GM12878 (cell line): Measurements from ENCODE around the gene PLA2G1B. TPM values are rescaled to one million over a fixed set of nuclear protein-coding genes. Genes with fewer than 3 reads are reported as not detected.

ENCODE experiments used
- ATAC-seq: fragments of 200-7000 bp; cut with Tn5 transposase; 3 replicates; pipeline ENCODE4 v1.9.1; 2020; ENCODE audit warnings: mild to moderate bottlenecking, moderate library complexity
- BruUV-seq: library from RNA; stranded (reverse); fragments of 400-500 nt; replicated peaks from 2 replicates; lab custom pipeline; 2021; lab: Mats Ljungman, UMichigan
- CTCF ChIA-PET: fragments of 300-600 bp; sonication (Branson Sonifier 250); formaldehyde crosslinking; extraction: SDS; loops from one replicate; lab custom pipeline; 2021; ENCODE audit warnings: inconsistent platforms; lab: Yijun Ruan, JAX
- POLR2A ChIA-PET: fragments of 350-600 bp; formaldehyde crosslinking; extraction: SDS; loops from one replicate; lab custom pipeline; 2021; ENCODE audit warnings: inconsistent platforms; lab: Charles Lee
- RAD21 ChIA-PET: fragments of 300-600 bp; sonication (Branson Sonifier 250); formaldehyde crosslinking; loops from one replicate; lab custom pipeline; 2023; ENCODE audit warnings: antibody characterized with exemption; ENCODE audit not compliant: unreplicated experiment; lab: Charles Lee
- SMC1A ChIA-PET: fragments of 300-600 bp; sonication (Branson Sonifier 250); formaldehyde crosslinking; loops from one replicate; lab custom pipeline; 2023; ENCODE audit not compliant: unreplicated experiment, uncharacterized antibody; lab: Charles Lee
- DNase-seq: peaks from one replicate; pipeline ENCODE4 v3.0.0-alpha.2; 2011; ENCODE audit warnings: low read depth, low spot score
- FAIRE-seq: peaks from 3 replicates; lab custom pipeline; 2011; peaks lifted over from hg19 to GRCh38; lab: Jason Lieb, UNC
- H2AFZ ChIP-seq: 2 replicates; pipeline ENCODE4 v1.6.0; 2011; ENCODE audit warnings: low read depth, low read length, control low read depth; ENCODE audit not compliant: control insufficient read depth
- H3K27ac ChIP-seq: 2 replicates; pipeline ENCODE4 v1.5.1; 2011; ENCODE audit warnings: control low read depth; ENCODE audit not compliant: control insufficient read depth, insufficient read depth
- H3K27me3 ChIP-seq, 2 experiments: replicated peaks in 1 of 2; 2 replicates each; pipeline versions ENCODE4 v1.6.0 to v1.6.1; 2011; ENCODE audit warnings: low read length in 1 of 2; ENCODE audit not compliant: control insufficient read depth in 2 of 2, insufficient read depth in 2 of 2
- H3K36me3 ChIP-seq, 2 experiments: 2 replicates each; pipeline ENCODE4 v1.5.1; 2011; ENCODE audit warnings: low read length in 1 of 2; ENCODE audit not compliant: control insufficient read depth in 2 of 2, insufficient read depth in 2 of 2
- H3K4me1 ChIP-seq: 2 replicates; pipeline ENCODE4 v1.6.1; 2011; ENCODE audit warnings: mild to moderate bottlenecking, low read length, moderate library complexity, mixed read lengths; ENCODE audit not compliant: control insufficient read depth, insufficient read depth
- H3K4me2 ChIP-seq: 2 replicates; pipeline ENCODE4 v1.6.0; 2011; ENCODE audit warnings: control low read depth; ENCODE audit not compliant: control insufficient read depth, insufficient read depth
- H3K4me3 ChIP-seq: fragments of 200-600 bp; sonication (generic); 2 replicates; pipeline ENCODE4 v1.5.1; 2016
- H3K79me2 ChIP-seq: 2 replicates; pipeline ENCODE4 v1.6.0; 2011; ENCODE audit warnings: low read length; ENCODE audit not compliant: control insufficient read depth, insufficient read depth
- H3K9ac ChIP-seq: 2 replicates; pipeline ENCODE4 v1.8.0; 2011; ENCODE audit warnings: low read length, control low read depth, mixed read lengths; ENCODE audit not compliant: control insufficient read depth, insufficient read depth
- H3K9me3 ChIP-seq: replicated peaks from 3 replicates; pipeline ENCODE4 v1.5.1; 2011; ENCODE audit warnings: mild to moderate bottlenecking, low read length; ENCODE audit not compliant: control insufficient read depth, insufficient read depth
- H4K20me1 ChIP-seq: 2 replicates; pipeline ENCODE4 v1.6.0; 2011; ENCODE audit not compliant: control insufficient read depth, insufficient read depth
- BHLHE40 ChIP-seq, 2 experiments: fragments of 450-650 bp in 1 of 2; IDR thresholded peaks; 2 replicates each; pipeline ENCODE4 v1.6.1; 2011 to 2017; ENCODE audit warnings: low read depth in 2 of 2, borderline replicate concordance in 1 of 2, improper control_type of control experiment in 1 of 2, low read length in 1 of 2, mild to moderate bottlenecking in 1 of 2
- CEBPB ChIP-seq, 2 experiments: fragments of 150-350 bp in 1 of 2; IDR thresholded peaks; 2 replicates each; pipeline ENCODE4 v1.6.1; 2012 to 2014; ENCODE audit warnings: low read depth in 2 of 2, low read length in 2 of 2, borderline replicate concordance in 1 of 2, inconsistent platforms in 1 of 2
- EP300 ChIP-seq, 2 experiments: fragments of 150-350 bp in 1 of 2; IDR thresholded peaks; 2 replicates each; pipeline ENCODE4 v1.6.1; 2011 to 2012; ENCODE audit warnings: low read depth in 2 of 2, low read length in 2 of 2, borderline replicate concordance in 1 of 2, improper control_type of control experiment in 1 of 2, inconsistent platforms in 1 of 2; ENCODE audit not compliant: control insufficient read depth in 1 of 2
- KAT2A ChIP-seq: conservative IDR thresholded peaks from 2 replicates; pipeline ENCODE4 v1.6.1; 2011; ENCODE audit warnings: low read depth, low read length; ENCODE audit not compliant: control insufficient read depth
- MXI1 ChIP-seq: fragments of 150-350 bp; IDR thresholded peaks from 2 replicates; pipeline ENCODE4 v1.6.1; 2011; ENCODE audit warnings: low read depth, mild to moderate bottlenecking, inconsistent platforms, low read length, improper control_type of control experiment
- NFIC ChIP-seq: IDR thresholded peaks from 2 replicates; pipeline ENCODE4 v1.6.1; 2012; ENCODE audit warnings: low read depth, mild to moderate bottlenecking, inconsistent platforms, low read length, moderate library complexity
- PAX5 ChIP-seq: IDR thresholded peaks from 2 replicates; pipeline ENCODE4 v1.6.1; 2011; ENCODE audit warnings: low read depth, low read length, borderline replicate concordance
- SMARCA5 ChIP-seq: fragments of 450-650 bp; IDR thresholded peaks from 2 replicates; pipeline ENCODE4 v1.6.1; 2017; ENCODE audit warnings: mild to moderate bottlenecking
- WRNIP1 ChIP-seq: IDR thresholded peaks from 2 replicates; pipeline ENCODE4 v1.6.1; 2011; ENCODE audit warnings: low read depth, low read length, improper control_type of control experiment, borderline replicate concordance
- ZNF274 ChIP-seq: IDR thresholded peaks from one replicate; pipeline ENCODE4 v1.8.0; 2011; ENCODE audit not compliant: insufficient read length, insufficient read depth
- WGBS: methylation state at CpG from one replicate; pipeline ENCODE4 v1.1.6; 2016; ENCODE audit warnings: low lambda C conversion rate; ENCODE audit not compliant: insufficient replicate concordance, insufficient coverage; ENCODE audit errors: missing lambda C conversion rate; 5-methylcytosine and 5-hydroxymethylcytosine counted together
- in situ Hi-C: fragments of 300-500 bp; cut with MboI; formaldehyde crosslinking; loops from 9 replicates; pipeline ENCODE4 v1.14.3; 2018; ENCODE audit warnings: mixed read lengths
- intact Hi-C: fragments of 100-400 bp; cut with micrococcal nuclease; formaldehyde crosslinking; loops from one replicate; pipeline ENCODE4 v1.14.2; 2022; ENCODE audit not compliant: unreplicated experiment
- polyA plus RNA-seq, 11 experiments: library from polyadenylated mRNA; depleted of rRNA in 4 of 11; unstranded in 6 of 11; stranded (reverse) in 5 of 11; fragments of >200 nt; fragmentation: Nextera tagmentation in 4 of 11; fragmentation: Illumina TruSeq in 1 of 11; extraction: Ambion mirVana in 4 of 11; extraction: Trizol in 1 of 11; gene quantifications; 1 replicate in 1 of 11; 2 replicates in 10 of 11; pipeline versions ENCODE4 v1.2.1 to v1.2.3, GENCODE V29; 2011 to 2016; ENCODE audit warnings: inconsistent platforms in 2 of 11, missing spikeins in 2 of 11, low read depth in 1 of 11
- total RNA-seq, 4 experiments: library from RNA; depleted of rRNA in 3 of 4; stranded (reverse); fragments of >200 nt in 3 of 4; fragmentation: Illumina TruSeq in 1 of 4; extraction: Trizol in 1 of 4; gene quantifications; 2 replicates each; pipeline versions ENCODE4 v1.2.1 to v1.2.3, GENCODE V29; 2013 to 2021
- TF ChIP-seq, protein P1 (sequence below): IDR thresholded peaks from 2 replicates; pipeline ENCODE4 v1.6.1; 2011; ENCODE audit warnings: low read depth, low read length, improper control_type of control experiment, borderline replicate concordance
- TF ChIP-seq, protein P2 (sequence below): fragments of 450-650 bp; IDR thresholded peaks from 2 replicates; pipeline ENCODE4 v1.6.1; 2017; ENCODE audit warnings: mild to moderate bottlenecking, moderate library complexity
- TF ChIP-seq, protein P3 (sequence below): fragments of 450-650 bp; IDR thresholded peaks from 2 replicates; pipeline ENCODE4 v1.6.1; 2016; ENCODE audit warnings: mild to moderate bottlenecking

PLA2G1B gene
- total and polyA plus RNA-seq, 10 of the 15 experiments (the other 5 are each of a cell fraction or from before 2014, with no cell fraction given) = not detected

DNA sequence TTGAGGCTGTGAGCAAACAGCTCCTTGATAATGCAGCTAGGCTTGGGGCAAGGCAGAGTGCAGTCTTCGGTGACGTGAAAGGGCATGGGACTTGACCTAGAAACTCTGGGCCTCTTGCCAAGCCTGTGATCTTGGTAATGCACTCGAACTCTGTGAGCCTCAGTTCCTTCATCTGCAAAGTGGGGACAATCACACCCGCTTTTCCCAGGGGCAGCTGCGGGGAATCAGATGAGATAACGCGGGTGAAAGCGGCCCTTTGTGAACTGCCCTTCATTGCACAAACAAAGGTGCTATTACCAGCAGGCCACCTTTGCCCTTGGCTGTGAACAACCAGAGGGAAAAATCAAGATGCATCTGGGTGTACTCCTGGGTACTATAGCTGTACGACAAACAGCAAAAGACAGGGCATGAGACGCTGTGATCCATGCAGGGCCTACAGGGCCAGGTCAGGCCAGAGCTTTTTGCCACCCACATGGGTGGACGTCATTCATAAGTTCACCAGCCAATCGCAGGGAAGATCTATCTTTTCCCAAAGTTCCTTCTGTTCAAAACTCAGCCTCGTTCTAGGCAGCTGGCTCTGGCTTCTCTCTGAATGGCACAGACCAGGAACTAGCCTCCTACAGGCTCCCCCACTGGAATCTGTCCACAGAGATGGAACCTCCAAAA lies 38.2 kb upstream of the PLA2G1B start:
- BruUV-seq = no TSS peak
- TF ChIP-seq, protein P1, sequence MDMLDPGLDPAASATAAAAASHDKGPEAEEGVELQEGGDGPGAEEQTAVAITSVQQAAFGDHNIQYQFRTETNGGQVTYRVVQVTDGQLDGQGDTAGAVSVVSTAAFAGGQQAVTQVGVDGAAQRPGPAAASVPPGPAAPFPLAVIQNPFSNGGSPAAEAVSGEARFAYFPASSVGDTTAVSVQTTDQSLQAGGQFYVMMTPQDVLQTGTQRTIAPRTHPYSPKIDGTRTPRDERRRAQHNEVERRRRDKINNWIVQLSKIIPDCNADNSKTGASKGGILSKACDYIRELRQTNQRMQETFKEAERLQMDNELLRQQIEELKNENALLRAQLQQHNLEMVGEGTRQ = no peak
- no peak for TF ChIP-seq BHLHE40 (IDR thresholded peaks at IDR 0.05; ENCODE audit: borderline replicate concordance in 1 of 2, low read depth in 2 of 2, low read length in 1 of 2)
- TF ChIP-seq, protein P2, sequence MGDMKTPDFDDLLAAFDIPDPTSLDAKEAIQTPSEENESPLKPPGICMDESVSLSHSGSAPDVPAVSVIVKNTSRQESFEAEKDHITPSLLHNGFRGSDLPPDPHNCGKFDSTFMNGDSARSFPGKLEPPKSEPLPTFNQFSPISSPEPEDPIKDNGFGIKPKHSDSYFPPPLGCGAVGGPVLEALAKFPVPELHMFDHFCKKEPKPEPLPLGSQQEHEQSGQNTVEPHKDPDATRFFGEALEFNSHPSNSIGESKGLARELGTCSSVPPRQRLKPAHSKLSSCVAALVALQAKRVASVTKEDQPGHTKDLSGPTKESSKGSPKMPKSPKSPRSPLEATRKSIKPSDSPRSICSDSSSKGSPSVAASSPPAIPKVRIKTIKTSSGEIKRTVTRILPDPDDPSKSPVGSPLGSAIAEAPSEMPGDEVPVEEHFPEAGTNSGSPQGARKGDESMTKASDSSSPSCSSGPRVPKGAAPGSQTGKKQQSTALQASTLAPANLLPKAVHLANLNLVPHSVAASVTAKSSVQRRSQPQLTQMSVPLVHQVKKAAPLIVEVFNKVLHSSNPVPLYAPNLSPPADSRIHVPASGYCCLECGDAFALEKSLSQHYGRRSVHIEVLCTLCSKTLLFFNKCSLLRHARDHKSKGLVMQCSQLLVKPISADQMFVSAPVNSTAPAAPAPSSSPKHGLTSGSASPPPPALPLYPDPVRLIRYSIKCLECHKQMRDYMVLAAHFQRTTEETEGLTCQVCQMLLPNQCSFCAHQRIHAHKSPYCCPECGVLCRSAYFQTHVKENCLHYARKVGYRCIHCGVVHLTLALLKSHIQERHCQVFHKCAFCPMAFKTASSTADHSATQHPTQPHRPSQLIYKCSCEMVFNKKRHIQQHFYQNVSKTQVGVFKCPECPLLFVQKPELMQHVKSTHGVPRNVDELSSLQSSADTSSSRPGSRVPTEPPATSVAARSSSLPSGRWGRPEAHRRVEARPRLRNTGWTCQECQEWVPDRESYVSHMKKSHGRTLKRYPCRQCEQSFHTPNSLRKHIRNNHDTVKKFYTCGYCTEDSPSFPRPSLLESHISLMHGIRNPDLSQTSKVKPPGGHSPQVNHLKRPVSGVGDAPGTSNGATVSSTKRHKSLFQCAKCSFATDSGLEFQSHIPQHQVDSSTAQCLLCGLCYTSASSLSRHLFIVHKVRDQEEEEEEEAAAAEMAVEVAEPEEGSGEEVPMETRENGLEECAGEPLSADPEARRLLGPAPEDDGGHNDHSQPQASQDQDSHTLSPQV = no peak
- TF ChIP-seq EP300 (IDR thresholded peaks at IDR 0.05; ENCODE audit: borderline replicate concordance in 1 of 2, control insufficient read depth in 1 of 2, low read depth in 2 of 2, low read length in 2 of 2) = no peak
- no peak for TF ChIP-seq PAX5
- TF ChIP-seq SMARCA5 = no peak
- no peak for TF ChIP-seq CEBPB (IDR thresholded peaks at IDR 0.05; ENCODE audit: borderline replicate concordance in 1 of 2, low read depth in 2 of 2, low read length in 2 of 2)
- TF ChIP-seq, protein P3, sequence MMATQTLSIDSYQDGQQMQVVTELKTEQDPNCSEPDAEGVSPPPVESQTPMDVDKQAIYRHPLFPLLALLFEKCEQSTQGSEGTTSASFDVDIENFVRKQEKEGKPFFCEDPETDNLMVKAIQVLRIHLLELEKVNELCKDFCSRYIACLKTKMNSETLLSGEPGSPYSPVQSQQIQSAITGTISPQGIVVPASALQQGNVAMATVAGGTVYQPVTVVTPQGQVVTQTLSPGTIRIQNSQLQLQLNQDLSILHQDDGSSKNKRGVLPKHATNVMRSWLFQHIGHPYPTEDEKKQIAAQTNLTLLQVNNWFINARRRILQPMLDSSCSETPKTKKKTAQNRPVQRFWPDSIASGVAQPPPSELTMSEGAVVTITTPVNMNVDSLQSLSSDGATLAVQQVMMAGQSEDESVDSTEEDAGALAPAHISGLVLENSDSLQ = no peak
- no peak for TF ChIP-seq ZNF274
- no peak for TF ChIP-seq MXI1
- TF ChIP-seq WRNIP1 = no peak
- TF ChIP-seq KAT2A = no peak
- no peak for TF ChIP-seq NFIC
- H3K36me3 ChIP-seq = no peaks in the 10 kb centered on the region
- intact Hi-C loops (loop anchor here (2.0 kb wide), 1 partner anchor 17 kb away; no protein-coding TSS in a partner anchor), in situ Hi-C loops (no loop called here)
- no peak overlapping the region for H3K4me3 ChIP-seq
- H3K27me3 ChIP-seq = peaks cover 11 to 13% of the 10 kb centered on the region in 2 experiments
- H3K4me1 ChIP-seq = no peaks in the 10 kb centered on the region
- CTCF ChIA-PET = interaction anchor here (1.2 to 1.4 kb wide), 2 partner anchors 11 to 64 kb away, joined by 3 to 6 read pairs; no protein-coding TSS in a partner anchor
- H3K9me3 ChIP-seq = no peaks in the 10 kb centered on the region
- no peak overlapping the region for H2AFZ ChIP-seq
- H3K4me2 ChIP-seq = no peak overlapping the region
- DNase-seq (no peak), FAIRE-seq (no peak), ATAC-seq (no peak)
- H3K27ac ChIP-seq = no peak overlapping the region
- H3K9ac ChIP-seq = no peak overlapping the region
- no peaks in the 10 kb centered on the region for H3K79me2 ChIP-seq
- SMC1A ChIA-PET = interaction anchor here (0.6 kb wide), 1 partner anchor 380 kb away, joined by 3 read pairs; no protein-coding TSS in a partner anchor
- RAD21 ChIA-PET = no interaction called here
- POLR2A ChIA-PET = interaction anchor here (0.6 kb wide), 1 partner anchor 17 kb away, joined by 3 read pairs; no protein-coding TSS in a partner anchor
- WGBS = 42% methylated on average over 13 of the region's 13 CpGs
- no peaks in the 10 kb centered on the region for H4K20me1 ChIP-seq
